ENCODE results near the gene PDE3A.
"Not testable (repeated sequence)": the region's sequence is repeated elsewhere in the genome, so short reads cannot be mapped to it uniquely, and the experiment has no call there.

PDE3A gene

GRCh38 chr12:20375560-20375959 is 7.2 kb downstream of the PDE3A start:
- DNase-seq: no peak

DNA sequence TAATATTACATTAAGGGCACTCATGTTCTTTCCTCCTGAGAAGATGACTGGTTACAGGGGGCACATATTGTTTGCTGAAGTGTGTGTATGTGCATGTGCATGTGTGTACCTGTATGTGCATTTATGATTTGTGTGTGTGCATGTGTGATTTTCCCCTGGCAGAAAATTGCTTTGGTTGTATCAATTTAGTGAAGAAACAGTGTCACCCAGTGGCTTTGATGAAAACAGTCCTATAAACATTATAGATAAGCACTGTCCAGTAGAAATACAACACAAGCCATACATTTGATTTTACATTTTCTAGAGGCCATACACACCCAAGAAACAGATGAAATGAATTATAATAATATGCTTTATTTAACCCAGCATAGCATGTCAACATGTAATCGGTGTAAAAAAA is 8.6 kb downstream of the PDE3A start:
- DNase-seq: no peak

- no peak for DNase-seq
These were observed 9.4 kb downstream of the PDE3A start for GRCh38 chr12:20377750-20378149.

DNA sequence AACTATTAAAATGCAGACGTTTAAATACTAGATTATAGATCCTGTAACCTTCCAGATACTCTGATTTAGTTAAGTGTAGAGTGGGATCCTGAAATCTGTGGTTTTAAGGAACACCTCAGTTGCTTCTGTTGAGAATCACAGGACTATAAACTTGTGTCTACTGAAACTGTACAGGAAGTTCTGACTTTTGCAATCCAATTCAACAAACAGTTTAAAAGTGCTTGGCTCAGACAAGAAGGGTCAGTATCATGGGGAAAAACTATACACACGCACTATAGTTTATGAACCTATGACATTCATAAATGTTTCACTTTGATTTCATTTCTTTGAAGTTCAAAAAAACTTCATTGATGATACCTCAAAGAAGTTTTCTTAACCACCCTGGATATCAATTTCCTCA is 13.8 kb downstream of the PDE3A start:
- no peak for DNase-seq

DNA sequence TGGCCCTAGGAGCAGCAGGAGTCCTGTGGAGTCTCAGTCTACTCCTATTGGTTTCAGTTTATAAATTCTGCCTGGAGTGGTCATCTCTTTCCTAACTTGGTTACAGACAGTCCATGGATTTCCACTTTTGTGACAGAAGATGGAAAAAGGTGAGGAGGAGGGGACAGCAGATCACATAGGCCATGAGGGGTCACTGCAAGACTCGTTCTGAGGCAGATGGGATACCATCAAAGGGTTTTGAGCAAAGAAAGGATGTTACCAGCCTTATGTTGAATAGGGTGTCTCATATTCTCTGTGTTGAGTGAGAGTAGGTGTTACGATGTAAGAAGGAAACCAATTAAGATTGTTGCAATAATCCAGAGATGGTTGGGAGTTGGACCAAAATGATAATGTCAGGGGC is 15.3 kb downstream of the PDE3A start:
- DNase-seq: no peak

DNA sequence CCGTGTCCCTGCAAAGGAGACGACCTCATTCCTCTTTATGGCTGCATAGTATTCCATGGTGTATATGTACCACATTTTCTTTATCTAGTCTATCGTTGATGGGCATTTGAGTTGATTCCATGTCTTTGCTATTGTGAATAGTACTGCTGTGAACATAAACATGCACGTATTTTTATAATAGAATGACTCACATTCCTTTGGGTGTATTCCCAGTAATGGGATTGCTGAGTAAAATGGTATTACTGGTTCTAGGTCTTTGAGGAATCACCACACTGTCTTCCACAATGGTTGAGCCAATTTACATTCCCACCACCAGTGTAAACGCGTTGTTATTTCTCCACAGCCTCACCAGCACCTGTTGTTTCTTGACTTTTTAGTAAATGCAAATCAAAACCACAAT is 16.5 kb downstream of the PDE3A start:
- DNase-seq: not testable (repeated sequence)

DNA sequence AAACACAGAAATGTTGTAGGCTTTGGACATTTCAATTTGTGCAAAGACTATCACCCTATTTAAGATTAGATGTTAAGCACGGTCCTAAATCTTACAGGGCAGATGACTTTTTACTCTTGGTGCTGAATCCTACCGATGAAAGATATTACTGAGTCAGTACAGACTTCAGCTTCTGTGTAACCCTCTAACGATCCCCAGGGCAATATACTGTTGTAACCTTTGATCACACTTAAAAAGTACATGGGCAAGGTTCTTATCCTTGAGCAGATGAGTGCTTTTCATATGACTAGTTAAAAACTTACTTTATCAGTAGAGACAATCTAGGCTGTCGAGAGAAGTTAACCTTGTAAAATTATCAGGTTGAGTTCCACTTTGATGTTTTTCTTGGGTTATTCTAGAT is 22.5 kb downstream of the PDE3A start:
- no peak for DNase-seq

GRCh38 chr12:20392339-20392738 is 24.0 kb downstream of the PDE3A start:
- DNase-seq: no peak

DNA sequence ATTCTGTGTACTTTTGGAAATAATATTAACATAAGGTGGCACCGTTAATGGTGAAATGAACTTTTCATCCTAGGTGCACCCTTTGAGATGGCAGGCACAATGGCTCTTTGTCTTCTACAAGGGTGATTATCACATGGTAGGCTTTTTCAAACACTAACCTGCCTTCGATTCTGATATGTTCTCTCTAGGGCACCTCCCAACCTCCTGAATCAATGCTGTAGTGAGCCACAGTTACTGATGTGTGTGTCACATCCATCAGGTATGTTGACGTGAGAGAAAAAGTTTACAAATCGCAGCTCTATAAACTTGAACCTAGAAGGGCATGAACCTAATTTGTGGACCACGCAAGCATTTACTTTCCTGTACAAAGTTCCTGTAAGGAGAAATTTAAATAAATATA is 25.4 kb downstream of the PDE3A start:
- DNase-seq: no peak

DNA sequence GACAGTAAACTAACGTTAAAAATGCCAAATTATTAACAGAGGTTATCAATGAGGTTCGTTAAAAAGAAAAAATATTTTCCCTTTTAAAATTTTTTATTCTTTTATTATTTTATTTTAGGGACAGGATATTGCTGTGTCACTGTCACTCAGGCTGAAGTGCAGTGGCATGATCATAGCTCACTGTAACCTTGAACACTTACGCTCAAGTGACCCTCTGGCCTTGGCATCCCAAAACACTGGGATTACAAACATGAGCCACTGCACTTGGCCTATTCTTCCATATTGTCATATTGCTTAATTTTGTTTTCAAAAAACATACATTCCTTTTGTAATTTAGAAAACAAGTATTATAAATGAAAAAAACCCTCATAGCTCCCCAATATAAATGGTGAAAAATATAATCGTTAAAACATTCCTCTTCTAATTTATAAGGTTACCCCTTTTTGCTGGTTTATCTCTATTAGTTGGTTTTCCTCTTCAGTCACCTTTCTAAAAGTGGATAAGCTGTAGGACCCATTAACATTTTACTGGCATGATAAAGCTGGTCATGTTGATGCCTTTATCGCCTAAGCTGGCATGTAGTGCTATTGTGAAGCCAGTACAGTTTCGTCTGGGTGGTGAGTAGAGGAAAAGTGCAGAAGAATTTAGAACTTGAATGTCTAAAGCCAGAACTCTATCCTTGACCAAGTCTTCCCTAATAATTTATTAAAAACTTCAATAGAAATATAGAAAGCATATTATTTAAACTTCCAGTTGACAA is 27.6 kb downstream of the PDE3A start:
- no peak for DNase-seq

- no peak for DNase-seq
These were observed 30.3 kb downstream of the PDE3A start for GRCh38 chr12:20398686-20399085.

DNA sequence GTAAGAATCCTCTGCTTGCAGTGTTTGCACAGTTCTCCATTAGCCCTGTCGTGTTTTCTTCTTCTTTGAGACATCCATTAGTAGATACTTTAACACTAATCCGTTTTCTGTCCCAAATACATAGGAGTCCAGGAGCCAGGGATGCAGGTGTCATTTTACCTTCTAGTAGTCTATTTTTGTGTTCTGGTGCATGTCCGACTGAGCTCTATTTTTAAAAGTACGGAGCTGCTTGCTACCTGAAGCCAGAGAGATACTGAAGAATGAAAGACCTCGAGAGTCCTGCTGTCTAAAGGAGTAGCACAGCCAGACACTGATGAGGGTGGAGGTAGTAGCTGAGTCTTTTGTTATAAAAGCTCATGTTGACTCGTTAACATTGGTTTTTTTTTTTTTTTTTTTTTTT is 31.7 kb downstream of the PDE3A start:
- DNase-seq: no peak

DNA sequence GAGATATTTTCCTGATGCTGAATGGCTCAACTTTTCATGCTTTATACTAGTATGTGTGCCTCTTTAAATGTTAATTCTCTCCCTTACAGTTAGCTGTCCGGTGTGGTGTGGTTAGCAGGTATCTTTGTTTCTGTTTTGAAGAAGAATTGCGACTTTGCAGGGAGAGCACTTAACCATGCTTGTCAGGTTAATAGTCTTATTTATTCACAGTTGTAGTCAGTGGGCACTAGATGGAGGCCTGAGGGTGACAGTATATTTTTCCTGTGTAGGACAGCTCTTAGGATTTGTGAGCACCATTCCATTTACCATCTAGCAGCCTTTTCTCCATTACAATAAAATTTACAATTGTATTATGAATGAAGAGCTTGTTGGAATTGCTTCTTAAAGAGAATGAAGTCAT is 34.9 kb downstream of the PDE3A start:
- no peak for DNase-seq

- DNase-seq: no peak
These were observed 36.4 kb downstream of the PDE3A start for GRCh38 chr12:20404576-20405346.

DNA sequence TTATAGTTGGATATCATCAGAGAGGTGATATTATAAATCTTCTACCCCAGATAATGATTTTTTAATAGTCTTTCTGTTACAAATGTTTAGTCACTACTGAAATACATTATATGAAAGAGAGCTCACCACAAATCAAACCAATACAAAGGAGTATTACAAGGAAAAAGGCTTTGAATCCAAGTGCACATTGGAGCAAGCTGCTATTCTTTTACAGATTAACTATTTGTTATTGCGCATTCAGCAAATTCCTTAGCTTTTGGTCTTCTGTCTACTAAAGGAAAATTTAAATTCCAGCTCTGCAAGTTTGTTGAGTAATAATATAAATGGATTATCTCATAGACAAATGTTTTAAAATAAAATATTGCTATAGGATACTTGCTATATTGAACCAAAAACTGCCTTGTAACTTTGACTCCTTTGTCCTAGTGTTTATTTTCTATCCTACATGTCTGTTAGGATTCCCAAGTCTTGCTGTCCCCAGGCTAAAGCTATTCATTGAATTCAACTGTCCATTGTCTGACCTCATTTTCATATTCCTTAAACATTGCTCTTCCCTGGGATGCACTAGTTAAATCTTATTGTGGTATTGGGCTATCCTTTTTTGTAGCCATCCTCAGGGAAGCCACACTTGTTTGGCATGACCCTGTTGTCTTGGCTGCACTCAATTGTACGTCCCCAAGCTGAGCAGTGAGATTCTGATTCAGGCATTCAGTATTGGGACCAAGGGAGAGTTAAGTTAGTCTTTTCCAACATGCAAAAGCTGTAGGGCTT is 41.5 kb downstream of the PDE3A start:
- DNase-seq: no peak

DNA sequence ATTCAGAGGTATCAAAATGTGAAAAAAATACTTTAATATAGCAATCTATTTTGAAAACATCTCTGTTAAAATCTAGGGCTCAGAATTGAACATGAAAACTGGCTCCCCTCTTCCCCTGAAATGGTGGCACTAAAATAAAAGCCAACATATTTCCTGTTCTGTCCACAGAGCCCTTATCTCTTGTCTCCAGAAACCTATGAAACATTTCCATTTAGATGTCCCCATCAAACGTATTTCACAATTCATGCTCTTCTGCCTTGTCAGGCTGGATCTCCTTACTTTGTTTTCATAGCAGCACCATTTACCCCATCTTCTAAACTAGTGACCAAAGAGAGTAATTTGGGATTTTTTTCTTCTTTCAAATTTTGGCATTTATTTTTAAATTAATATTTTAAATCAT is 42.4 kb downstream of the PDE3A start:
- no peak for DNase-seq

DNA sequence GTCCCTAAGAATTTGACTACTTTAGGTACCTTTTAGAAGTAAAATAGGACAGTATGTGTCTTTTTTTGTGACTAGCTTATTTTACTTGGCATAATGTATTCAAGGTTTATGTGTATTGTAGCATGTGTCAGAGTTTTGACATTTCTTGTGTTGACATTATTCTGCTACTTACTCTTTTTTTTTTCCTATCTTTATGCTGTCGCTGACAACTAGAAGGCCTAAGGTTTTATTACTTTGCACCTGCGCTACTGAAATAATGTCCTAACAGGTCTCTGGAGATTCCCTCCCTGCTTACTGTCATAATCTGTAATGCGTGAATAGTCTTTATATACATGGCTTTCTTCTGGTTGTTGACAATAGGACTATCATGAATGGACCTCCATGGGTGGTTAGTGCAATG is 43.0 kb downstream of the PDE3A start:
- DNase-seq: no peak

DNA sequence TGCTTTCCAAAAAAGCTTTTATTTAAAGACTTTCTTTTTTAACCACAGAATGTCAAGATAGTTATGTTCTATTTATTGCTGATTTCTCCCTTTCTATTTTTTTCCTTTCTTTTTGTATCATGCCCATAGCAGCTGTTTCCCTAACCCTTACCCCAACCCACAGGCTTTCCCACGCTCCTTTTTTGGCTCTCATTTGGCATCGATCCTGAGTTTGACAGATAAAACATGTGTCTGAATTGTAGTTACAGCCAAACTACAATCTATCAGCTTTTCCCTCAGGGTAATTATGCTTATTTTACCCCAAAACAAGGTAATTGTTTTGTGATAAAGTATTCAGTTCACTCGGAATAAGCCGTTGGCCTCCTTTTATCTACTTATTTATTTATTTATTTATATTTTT is 46.7 kb downstream of the PDE3A start:
- no peak for DNase-seq

DNA sequence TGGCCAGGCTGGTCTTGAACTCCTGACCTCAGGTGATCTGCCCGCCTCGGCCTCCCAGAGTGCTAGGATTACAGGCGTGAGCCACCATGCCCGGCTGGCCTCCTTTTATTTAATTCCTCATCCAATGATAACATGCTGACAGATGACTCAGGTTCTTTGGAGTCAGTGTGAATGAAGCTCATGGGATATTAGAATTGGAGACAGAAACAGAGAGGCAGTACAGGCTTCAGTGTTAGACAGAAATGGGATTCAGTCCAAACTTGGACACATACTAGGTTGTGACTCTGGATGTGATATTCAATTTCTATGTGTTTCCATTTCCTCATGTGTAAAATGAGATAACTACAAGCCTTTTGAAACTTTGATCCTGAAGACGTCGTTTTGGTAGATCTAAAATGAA is 47.3 kb downstream of the PDE3A start:
- DNase-seq: no peak

GRCh38 chr12:20420557-20420956 is 52.2 kb downstream of the PDE3A start:
- no peak for DNase-seq

DNA sequence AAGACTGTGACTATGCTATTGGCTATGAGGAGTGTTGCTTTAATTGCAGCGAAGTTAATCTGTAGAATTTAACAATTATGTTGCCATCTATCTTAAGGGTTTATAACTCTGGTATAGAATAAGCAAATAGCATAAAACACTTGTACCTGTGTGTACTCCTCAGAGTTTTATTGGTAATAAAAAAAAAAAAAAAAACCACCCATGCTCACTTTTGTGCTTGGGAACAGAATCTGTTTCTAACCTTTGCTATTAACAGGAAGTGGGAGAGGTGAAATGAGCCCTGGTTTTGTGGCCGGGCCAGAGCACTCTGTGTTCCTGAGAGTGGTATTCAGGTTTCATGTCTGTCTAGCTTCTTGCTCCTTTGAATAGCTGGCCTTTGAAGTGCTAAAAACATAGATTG is 53.1 kb downstream of the PDE3A start:
- DNase-seq: no peak

- DNase-seq: no peak
These were observed 55.2 kb downstream of the PDE3A start for GRCh38 chr12:20423557-20423956.

GRCh38 chr12:20424841-20425240 is 56.5 kb downstream of the PDE3A start:
- DNase-seq: no peak

DNA sequence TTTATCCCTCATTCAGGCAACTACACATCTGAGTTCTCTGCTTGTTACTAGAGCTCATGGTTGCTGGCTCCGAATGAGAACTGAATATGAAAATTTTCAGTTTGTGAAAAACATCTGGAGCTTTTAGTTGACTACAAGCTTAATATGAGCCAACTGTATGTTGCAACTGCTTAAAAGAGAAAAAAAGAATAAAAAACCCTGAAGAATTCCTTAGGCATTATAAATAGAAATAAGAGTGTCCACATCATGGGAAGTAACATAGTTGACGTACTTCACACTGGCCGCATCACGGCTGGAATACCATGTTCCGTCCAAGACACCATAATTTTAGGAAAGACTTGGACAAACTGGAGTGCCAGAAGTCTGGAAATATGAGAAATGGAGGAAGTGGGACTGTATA is 57.9 kb downstream of the PDE3A start:
- no peak for DNase-seq

Data from activated CD8-positive, alpha-beta memory T cell treated with anti-CD3 and anti-CD28 coated beads, Interleukin-2, amount 50 U/mL, for 48 hours (primary cell).